Fibroblast of skin of abdomen (primary cell): ENCODE data around the gene DTNB.

Experiments
- DNase-seq: peaks from one replicate; pipeline ENCODE4 v3.0.0-alpha.2; 2013

The DTNB gene

DNA sequence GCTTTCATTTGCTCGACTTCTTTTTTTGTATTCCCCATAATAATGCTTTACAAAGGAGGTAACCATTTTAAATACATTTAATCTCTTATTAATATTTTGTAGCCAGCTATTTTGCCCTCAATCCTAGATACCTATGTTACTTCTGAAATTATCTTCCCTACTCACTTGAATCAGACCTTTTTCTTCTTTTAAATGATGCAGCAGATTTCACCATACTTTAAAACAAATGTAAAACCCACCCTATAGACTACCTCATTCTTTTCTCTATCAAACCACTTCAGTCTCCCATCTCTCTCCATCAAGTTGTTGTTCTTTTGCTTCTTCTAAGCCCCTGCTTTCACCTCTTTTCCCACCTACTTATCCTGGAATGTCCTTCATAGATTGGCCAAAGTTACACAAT, 180.2 kb downstream of the DTNB start:
- no peak for DNase-seq

- no peak for DNase-seq
Observed at GRCh38 chr2:25492726-25493125, 180.7 kb downstream of the DTNB start.

DNA sequence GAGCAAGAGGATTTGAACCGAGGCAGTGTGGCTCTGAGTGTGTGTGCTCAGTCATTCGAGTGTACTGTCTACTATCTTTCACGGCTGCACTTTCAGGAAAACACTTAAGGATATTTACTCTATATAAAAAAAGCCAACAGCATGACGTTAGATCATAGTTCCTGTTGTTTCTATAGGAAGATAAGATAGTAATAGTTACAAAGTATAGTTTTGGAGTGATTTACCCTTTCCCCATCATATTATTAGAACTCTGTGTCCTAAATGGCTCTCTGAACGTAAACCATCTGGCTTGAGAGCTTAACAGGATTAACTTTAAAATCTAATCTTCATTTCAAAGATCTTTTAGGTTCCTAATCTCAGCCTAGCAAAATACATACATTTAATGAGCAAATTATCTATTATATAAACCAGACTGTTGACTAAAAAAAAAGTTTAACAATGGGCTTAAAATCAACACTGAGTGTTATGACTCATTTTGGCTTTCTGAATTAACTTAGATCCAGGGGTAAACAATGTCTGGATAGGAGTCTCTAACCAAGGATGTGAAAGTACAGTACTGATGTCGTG, 181.3 kb downstream of the DTNB start:
- DNase-seq: peak; percentile 51

- DNase-seq: peak; percentile 27
Observed at GRCh38 chr2:25491003-25491696, 182.2 kb downstream of the DTNB start.

DNA sequence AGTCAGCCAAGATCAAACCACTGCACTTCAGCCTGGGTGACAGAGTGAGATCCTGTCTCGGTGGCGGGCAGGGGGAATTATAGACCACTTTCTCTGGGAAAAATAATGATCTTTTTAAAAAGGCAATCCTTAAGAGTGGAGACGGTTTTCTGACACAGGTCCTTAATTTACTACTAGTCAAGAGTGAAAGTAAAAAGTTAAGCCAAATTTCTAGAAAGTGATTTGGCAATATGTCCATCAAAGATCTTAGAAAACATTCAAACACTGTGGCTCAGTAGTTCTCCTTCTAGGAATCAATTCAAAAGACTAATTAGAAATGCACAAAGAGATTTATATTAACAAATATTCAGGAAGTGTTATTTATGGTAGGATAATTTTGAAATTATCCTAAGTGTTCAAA, 183.2 kb downstream of the DTNB start:
- DNase-seq: no peak

- DNase-seq: no peak
Observed at GRCh38 chr2:25489631-25490030, 183.7 kb downstream of the DTNB start.

DNA sequence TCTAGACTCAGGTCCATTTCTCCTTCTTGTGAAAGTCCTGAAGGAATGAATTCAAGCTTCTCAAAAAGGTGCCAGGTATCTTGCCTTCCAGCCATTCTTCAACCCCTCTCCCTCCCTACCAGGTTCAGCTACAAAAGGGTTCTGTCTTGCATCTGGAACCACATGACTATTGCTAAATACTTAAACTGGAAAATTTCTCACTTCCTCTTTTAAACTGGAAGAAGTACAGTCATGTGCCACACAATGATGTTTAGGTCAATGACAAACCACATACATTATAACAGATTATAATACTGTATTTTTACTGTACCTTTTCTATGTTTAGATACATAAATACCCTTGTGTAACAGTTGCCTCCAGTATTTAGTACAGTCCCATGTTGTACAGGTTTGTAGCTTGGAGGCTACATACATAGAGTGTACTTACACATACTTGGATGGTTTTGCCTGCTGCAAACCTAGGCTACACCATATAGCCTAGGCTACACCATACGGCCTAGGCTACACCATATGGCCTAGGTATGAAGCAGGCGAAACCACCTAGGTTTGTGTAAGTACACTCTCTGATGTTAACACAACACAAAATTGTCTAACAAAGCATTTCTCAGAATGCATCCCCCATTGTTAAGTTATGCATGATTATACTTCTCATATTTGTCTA, 189.6 kb downstream of the DTNB start:
- no peak for DNase-seq

- DNase-seq: no peak
Observed at GRCh38 chr2:25482341-25482740, 191.0 kb downstream of the DTNB start.

DNA sequence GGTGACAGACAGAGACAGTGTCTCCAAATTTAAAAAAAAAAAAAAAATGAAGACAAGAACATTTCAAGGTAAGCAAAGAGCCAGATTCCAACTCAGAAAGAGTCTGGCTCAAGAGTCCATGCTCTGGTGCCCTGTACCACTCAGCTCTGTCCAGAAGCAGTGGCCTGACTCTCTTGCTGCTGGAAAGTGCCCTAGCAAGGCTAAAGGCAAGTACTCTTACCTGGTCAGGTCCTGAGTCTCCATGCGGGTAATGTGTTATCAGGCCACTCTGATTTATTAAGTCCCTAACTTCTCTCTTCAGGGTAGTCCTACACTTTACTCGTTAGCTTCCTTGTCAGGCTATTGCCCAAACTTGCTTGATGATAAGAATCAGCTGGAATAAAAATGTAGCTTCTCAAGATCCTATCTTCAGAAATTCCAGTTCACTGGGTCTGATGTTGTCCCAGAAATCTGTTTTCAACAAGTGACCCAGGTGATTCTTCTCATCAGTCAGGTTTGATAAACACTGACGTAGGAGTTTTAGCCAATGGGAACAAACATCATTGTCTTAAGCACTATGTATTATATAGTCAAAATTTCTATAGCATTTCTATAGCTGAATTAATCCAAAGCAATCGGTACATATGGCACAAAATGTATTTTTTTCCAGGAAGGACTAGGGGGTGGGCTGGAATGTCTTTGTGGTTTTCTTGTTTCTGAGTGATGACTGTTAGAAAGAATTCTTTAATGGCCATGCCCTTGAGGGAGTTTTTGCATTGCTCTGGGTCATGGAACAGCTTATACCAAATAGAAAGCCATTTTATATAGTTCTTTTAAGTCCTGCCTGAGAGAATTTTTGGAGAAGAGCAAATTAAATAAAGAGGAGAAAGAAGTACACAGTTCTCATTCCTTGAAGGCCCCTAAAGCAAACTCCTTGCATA, 191.7 kb downstream of the DTNB start:
- peak; percentile 82 for DNase-seq

GRCh38 chr2:25480561-25480960, 192.8 kb downstream of the DTNB start:
- DNase-seq: no peak

DNA sequence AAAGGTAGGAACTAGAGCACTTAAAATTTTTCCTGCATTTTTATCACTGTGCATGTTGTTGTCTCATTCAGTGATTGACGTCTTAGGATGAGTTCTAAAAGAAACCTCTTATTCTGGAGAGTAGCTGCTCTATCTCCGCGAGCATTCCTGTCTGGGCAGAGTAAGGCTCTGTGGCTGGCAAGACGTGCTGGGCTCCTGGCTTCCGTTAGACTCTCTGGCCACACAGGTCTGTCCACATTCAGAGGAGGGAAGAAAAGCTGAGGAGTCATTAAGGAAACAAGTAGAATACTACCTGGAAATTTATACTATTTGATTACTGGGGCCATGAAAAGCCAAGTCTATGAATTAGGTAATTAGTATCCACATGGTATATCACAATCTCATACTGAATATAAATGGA, 193.6 kb downstream of the DTNB start:
- DNase-seq: no peak

DNA sequence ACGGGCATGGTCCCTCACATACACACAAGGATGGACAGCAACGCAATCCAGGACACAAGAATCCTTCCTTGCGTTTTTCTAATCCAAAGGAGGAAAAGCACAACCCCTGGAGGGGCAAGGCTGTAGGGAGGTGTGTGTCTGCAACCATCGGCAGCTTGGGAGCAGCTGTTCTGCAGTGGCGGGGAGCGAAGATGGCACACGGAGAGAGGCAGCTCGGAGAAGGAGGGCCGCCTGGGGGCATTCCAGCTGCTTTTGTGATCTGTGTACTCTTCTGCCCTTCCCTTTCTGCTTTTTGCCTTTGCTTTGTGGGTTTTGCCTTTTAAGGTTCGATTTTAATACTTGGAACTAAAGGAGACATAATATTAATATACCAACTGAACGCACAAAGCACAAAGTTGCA, 194.6 kb downstream of the DTNB start:
- no peak for DNase-seq

GRCh38 chr2:25473758-25474340, 199.5 kb downstream of the DTNB start:
- DNase-seq: peak; percentile 37

- DNase-seq: no peak
Observed at GRCh38 chr2:25473131-25473530, 200.2 kb downstream of the DTNB start.

- peak; percentile 20 for DNase-seq
Observed at GRCh38 chr2:25470806-25471205, 202.6 kb downstream of the DTNB start.

- DNase-seq: no peak
Observed at GRCh38 chr2:25467743-25468142, 205.6 kb downstream of the DTNB start.

DNA sequence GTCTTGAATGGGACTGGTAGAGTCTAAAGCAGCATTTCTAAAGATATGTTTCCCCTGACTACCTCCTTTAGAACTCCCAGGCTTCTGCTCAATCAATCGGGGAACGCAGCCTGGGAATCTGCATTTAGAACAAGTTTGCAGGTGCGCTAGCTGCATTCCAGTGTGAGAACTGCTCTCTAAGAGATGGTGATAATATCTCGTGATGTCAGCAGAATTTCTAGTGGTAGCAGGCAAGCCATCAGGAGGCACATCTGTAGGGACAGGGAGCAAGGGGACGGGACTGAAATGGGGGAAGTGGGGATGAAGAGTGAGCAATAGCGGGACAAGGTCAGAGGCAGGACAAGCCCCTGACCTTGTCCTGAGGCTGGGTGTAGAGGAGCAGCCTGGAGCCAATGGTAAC, 211.4 kb downstream of the DTNB start:
- DNase-seq: no peak

DNA sequence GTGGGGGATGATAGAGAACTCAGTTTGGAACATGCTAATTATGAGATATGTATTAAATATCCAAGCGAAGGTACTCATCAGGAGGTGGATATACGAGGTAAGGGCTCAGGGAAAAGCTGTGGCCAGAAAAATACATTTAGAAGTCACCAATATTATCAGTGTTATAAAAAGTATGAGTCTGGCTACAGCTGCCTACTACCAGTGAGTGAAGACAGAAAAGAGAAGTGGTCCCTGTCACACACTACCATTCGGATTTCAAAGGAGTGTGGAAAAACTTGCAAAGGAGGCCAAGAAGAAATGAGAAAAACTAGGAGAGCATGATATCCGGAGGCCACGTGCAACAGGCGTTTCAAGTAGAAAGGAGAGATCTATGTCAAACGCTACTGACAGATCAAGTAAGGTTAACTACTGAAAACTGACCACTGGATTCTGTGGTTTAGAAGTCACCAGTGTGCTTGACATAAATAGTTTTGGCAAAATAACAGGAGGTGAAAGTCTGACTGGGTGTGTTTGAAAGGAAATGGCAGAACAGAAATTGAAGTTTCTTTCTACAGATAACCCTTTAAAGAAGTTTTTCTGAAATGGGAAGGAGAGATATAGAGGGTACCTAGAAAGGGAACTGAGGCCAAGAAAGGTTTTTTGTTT, 213.0 kb downstream of the DTNB start:
- no peak for DNase-seq

DNA sequence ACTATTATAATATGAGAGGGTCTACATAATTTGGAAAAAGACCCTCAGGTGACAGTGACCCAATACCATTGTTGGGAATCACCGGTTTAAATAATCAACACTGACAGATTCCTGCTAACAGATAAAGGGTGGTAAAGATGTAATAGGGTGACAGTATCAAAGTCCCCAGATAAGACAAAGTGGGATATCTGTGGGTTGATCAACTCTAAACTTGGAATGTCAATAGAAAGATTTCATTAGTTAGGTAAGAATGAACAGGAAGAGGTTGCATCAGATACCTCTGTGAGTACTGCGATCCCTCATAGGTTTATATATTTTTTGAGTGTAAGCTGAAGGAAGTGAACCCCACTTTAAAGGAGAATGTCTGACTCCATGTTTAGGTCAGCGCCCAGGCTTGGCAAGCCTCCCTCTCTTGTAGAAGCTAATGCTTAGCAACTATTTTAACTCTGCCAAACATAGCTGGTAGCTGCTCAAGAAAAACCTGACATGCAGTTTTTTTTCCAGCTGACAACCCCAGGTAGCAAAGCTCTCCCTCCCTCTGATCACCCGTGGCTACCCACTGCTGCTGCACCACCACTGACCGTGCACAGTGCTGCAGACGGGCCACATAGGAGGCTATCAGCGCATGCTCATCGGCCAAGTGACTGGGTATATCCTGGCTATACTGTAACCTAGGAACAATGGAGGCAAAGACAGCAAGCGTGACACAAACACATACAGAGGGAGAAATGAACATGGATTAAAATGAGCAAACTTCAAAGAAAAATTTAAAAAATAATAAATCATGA, 218.4 kb downstream of the DTNB start:
- DNase-seq: no peak

DNA sequence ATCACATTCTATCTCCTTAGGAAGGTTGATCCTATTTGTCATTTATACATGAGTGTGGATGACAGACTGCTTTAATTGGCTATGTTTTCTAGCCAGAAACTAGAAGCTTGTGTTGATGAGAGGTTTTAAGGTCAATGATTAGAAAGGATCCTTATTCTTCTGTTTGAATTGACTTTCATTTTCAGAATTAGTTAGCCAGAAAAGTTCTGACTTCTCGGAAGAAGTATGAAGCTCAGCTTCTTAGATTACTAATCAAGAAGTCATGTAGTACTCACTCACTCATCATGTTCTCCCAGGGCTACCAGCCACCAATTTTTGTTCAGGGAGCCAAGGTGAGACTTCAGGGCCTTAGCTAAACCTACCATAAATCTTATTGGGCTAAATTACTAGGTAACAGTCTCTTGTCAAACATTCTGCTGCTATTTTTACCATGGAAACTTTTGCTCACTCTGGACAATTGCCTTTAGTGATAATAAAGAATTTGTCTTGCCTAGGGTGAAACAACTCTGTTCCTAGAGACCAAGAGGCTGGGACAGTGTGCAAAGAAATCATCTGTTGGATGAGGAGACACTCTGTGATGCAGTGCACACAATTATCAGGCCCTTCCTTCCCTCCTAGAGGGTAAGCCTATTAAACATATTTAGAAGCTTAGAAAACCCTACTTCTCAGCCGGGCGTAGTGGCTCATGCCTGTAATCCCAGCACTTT, 220.0 kb downstream of the DTNB start:
- peak; percentile 7 for DNase-seq

GRCh38 chr2:25448808-25449207, 224.6 kb downstream of the DTNB start:
- no peak for DNase-seq
